Fibroblast of skin of left biceps (primary cell): ENCODE measurements around the gene DCUN1D3.
A peak's percentile ranks its signal among the peaks of the same experiment; 100 is the strongest.
"Not testable (repeated sequence)": the region's sequence is repeated elsewhere in the genome, so short reads cannot be mapped to it uniquely, and the experiment has no call there.

Experiments
- DNase-seq, 2 experiments: peaks; one replicate each; pipeline ENCODE4 v3.0.0-alpha.2; 2013; ENCODE audit warnings: low read depth in 2 of 2

Gene DCUN1D3, protein sequence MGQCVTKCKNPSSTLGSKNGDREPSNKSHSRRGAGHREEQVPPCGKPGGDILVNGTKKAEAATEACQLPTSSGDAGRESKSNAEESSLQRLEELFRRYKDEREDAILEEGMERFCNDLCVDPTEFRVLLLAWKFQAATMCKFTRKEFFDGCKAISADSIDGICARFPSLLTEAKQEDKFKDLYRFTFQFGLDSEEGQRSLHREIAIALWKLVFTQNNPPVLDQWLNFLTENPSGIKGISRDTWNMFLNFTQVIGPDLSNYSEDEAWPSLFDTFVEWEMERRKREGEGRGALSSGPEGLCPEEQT

GRCh38 chr16:20900299-20901067 is at the start of gene DCUN1D3, which contains the start of gene LYRM1:
Gene DCUN1D3 (minus strand): TSS chr16:20900358. CDS start chr16:20862538, 37,820 bp downstream.
Gene LYRM1 (plus strand): TSS chr16:20900771. CDS start chr16:20915556, 14,785 bp downstream.
- DNase-seq: peak; percentile 99

DNA sequence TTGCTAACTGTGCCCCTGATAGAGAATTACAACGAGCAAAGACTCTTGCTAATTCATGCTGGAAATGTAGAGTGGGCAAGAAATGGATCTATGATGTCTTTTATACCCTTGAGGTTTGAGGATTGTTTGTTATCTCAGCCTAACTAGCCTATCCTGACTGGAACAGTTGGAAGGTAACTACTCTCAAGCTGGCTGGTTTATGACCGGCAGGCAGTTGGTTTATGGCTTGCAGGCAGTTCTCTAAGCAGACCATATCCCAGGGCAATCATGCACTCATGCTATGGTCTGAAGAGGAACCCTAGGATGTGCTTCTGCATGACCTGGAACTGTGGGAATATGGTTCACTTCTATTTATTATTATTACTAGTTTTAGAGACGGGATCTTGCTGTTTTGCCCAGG is 49.5 kb upstream of the DCUN1D3 start:
- DNase-seq: no peak

DNA sequence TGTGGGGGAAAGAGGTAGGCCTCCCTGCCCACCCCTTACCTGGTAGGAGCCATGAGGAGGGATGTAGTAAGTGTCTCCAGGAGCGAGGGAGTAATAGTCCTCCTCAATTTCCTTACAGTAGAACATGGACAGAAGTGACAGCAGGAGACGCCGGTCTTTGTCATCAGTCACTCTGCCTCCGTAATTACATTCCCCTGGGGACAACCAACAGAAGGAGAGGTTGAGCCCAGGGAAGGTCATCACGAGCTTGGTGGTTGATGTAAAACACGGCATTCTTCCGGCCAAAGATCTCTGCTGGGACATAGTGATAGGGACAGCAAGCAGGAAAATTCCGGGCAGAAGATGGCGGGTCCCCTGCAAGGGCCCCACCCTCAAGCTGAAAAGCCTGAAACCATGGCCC is 48.3 kb upstream of the DCUN1D3 start:
- DNase-seq: no peak

DNA sequence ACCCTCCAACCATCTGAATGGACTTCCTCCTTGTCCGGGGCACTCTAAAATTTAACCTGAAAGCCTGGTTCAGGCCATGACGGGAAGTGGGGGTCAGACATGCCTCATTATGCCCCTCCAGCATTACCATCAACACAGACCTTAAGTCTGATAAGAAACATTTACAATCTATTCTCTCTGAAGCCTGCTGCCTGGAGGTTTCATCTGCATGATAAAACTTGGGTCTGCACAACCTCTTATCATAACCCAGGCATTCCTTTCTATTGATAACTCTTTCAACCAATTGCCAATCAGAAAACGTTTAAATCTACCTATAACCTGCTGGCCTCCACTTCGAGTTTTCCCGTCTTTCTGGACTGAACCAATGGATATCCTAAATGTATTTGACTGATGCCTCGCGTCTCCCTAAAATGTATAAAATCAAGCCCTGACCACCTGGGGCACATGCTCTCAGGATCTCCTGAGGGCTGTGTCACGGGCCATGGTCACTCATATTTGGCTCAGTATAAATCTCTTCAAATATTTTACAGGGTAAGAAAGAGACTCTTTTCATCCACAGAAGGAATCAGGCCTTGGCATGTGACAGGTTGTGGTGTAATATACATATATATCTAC is 46.0 kb upstream of the DCUN1D3 start:
- DNase-seq: no peak

GRCh38 chr16:20945575-20945875 is 45.4 kb upstream of the DCUN1D3 start:
- DNase-seq: not testable (repeated sequence)

DNA sequence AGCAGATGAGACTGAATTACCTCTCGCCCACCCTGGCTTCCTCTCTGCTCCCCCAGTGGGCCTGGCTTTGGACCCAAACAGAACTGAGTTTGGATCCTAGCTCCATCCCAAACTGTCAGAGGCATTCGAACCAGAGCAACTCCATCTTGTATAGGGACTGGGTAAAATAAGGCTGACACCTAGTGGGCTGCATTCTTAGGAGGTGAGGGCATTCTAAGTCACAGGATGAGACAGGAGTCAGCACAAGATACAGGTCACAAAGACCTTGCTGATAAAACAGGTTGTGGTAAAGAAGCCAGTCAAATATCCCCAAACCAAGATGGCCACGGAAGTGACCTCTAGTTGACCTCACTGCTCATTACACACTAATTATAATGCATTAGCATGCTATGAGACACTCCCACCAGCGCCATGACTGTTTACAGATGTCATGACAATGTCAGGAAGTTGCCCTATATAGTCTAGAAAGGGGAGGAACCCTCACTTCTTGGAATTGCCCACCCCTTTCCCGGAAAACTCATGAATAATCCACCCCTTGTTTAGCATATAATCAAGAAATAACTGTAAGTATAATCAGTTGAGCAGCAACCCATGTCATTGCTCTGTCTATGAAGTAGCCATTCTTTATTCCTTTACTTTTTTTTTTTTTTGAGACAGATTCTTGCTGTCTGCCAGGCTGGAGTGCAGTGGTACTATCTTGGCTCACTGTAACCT is 44.9 kb upstream of the DCUN1D3 start:
- peak in 1 of 2 experiments; percentile 0 for DNase-seq

DNA sequence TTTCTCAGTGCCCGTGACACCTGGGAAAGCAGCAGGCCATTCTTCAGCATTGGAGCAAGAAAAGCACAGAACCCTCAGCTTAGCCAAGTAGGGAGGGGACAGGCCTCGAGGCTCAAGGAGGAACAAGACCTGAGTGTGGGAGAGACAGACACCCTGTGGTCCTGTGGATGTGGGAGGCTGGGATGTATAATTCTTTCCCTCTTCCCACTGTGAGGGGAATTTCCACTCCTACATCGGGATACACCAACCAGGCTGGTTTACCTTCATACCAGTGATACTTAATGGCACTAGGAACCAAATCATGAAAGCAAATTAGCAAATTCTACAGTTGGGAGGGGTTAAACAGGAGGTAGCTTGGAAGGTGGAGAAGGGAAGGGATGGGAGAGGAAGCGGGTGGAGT is 42.1 kb upstream of the DCUN1D3 start:
- no peak for DNase-seq

GRCh38 chr16:20941636-20941926 is 41.4 kb upstream of the DCUN1D3 start:
- DNase-seq: no peak

DNA sequence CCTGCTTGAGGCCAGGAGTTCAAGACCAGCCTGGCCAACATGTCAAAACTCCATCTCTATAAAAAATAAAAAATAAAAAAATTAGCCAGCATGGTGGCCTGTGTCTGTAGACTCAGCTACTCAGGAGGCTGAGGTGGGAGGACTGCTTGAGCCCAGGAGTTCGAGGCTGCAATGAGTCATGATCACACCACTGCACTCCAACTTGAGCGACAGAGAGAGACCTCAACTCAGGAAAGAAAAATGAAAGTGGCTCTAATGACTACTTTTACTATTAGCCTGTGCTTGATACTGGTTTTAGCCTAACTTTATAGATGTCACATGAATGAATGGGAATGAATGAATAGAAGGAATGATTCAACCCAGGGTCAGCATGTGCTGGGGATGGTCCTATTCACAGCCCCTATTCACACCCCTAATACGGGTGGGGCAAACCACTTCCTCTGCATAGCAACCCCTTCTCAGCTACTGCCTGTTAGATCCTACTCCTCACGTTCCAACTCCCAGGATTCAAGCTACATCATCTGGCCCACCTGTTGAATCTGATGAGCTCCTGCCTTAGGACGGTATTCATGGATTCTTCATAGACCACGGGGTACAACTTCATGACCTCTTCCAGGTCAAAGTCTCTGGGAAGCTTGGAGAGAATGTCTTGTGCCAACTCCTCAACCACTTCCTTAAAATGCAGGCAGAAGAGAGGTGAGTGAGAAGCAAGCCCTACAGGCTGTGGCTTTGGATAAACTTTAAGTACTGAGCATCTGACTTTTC is 40.9 kb upstream of the DCUN1D3 start:
- no peak for DNase-seq

DNA sequence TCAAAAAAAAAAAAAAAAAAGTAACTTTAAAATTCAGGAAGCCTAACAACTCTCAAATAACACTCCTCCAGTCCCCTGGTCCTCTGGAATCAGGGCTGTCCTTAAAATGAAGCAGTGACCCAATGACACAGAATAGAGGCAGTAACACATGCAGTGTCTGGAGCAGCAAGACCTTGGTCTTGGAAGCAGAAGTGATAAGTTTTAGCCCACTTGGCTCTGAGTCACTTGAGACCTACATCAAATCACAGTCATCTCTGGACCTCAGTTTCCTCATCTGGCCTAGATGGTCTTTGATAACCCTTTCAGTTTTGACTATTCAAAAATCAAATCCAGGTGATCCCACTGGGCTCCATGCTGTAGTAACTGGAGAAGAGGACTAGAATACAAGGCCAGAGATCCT is 39.5 kb upstream of the DCUN1D3 start:
- no peak for DNase-seq

DNA sequence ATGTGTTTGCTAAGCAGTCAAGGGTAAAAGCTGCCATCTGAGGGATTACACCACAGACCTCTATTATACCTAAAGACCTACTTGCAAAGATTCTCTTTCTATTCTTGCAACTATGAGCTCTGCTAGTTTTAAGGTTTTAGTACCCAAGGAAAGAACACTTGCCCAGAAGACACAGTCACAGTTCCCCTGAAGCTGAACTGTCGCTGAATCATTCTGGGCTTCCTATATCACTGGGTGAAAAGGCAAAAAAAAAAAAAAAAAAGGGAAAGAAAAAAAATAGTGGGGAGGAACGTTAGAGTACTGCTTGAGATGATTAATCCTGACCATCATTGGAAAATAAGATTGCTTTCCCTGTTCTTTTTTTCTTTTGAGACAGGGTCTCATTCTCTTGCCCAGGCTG is 38.3 kb upstream of the DCUN1D3 start:
- no peak for DNase-seq

GRCh38 chr16:20937736-20938135 is 37.6 kb upstream of the DCUN1D3 start:
- no peak for DNase-seq

DNA sequence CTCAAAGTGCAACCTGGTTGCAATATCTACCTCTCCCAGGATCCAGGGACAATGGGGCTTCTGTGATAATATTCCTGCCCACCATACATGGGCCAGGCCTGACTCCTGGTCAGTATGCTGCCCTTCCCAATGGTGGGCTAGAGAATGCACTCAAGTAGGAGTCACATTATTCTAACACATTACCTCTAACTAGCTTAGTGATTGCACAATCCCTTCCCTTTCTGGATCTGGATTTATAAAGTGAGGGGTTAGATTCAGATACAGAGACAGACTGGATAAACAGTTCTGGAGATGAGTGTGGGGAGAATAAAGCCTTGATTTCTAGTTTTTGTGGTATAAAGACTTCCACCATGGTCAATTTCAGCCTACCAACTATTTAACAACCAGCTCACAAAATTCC is 33.4 kb upstream of the DCUN1D3 start:
- DNase-seq: no peak

DNA sequence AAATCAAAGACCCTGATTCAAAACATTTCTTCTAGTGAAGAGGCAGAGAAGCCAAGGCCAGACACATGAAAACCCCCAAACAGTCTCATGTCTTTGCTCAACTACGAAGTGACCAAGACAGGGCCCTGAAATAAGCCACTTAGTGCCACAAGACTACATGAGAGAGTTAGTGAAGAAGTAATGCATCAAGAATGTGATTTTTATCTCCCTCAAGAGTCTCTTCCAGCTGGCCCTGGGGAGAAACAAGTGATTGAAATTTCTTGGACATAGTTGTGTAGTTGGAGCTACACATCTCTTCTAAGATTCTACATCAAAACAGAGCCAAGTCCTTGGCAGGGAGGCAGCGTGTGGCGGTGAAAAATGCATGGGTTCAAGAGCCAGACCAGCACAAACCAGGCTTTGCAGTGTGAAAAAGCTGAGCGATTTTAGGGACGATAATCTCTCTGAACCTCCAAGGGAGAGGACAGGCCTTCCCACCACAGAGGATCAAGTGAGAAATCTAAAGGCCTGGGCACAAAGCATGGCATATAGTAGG is 31.0 kb upstream of the DCUN1D3 start:
- no peak for DNase-seq

DNA sequence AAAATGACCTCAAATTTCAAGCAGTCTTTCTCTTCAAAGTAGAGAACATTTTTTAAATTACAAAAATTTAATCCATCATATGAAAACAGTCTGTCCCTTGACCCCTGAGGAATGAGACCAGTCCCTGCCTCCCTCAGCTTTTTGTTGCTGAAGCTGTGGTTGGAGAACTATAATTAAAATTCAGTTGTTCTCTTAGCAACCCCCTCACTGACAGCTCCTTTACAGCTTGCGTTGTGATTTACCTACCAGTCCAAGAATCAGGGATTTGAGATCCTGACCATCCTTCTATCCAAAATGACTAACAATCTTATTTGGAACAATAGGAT is 30.2 kb upstream of the DCUN1D3 start:
- no peak for DNase-seq

- DNase-seq: not testable (repeated sequence)
These were observed 29.7 kb upstream of the DCUN1D3 start for GRCh38 chr16:20929676-20930364.

GRCh38 chr16:20928774-20929411 is 28.7 kb upstream of the DCUN1D3 start:
- DNase-seq: no peak

- DNase-seq: no peak
These were observed 25.6 kb upstream of the DCUN1D3 start for GRCh38 chr16:20925751-20926150.

- DNase-seq: no peak
These were observed 23.7 kb upstream of the DCUN1D3 start for GRCh38 chr16:20923876-20924275.

- no peak for DNase-seq
These were observed 20.6 kb upstream of the DCUN1D3 start for GRCh38 chr16:20920799-20921198.

- DNase-seq: no peak
These were observed 19.9 kb upstream of the DCUN1D3 start for GRCh38 chr16:20920091-20920490.
